H1 (cell line): ENCODE data around the gene MRPL41. TPM values are rescaled to one million over a fixed set of nuclear protein-coding genes. Genes with fewer than 3 reads are reported as not detected.
A peak's percentile ranks its signal among the peaks of the same experiment; 100 is the strongest.

Source experiments
- CTCF ChIA-PET: fragments of 300-600 bp; sonication (Branson Sonifier 250); formaldehyde crosslinking; loops from one replicate; lab custom pipeline; 2021; ENCODE audit not compliant: partially characterized antibody; lab: Charles Lee
- POLR2A ChIA-PET: fragments of 300-600 bp; sonication (Branson Sonifier 250); formaldehyde crosslinking; loops from one replicate; lab custom pipeline; 2021; ENCODE audit warnings: inconsistent platforms; ENCODE audit not compliant: partially characterized antibody; lab: Charles Lee
- DNase-seq, 2 experiments: peaks; one replicate each; pipeline versions ENCODE4 v3.0.0 to v3.0.0-alpha.2; 2010 to 2022; ENCODE audit warnings: low spot score in 2 of 2, low read depth in 1 of 2, mixed read lengths in 1 of 2
- FAIRE-seq: peaks from 2 replicates; lab custom pipeline; 2011; peaks lifted over from hg19 to GRCh38; lab: Jason Lieb, UNC
- H2AFZ ChIP-seq: 2 replicates; pipeline ENCODE4 v1.8.1; 2012; ENCODE audit warnings: low read length, inconsistent platforms
- H2AK5ac ChIP-seq: 2 replicates; pipeline ENCODE4 v1.6.1; 2013; ENCODE audit warnings: low read depth, low read length
- H2BK120ac ChIP-seq: replicated peaks from 2 replicates; pipeline ENCODE3; 2013; ENCODE audit warnings: low read depth, low read length, inconsistent platforms
- H2BK12ac ChIP-seq: 2 replicates; pipeline ENCODE4 v1.6.1; 2013; ENCODE audit warnings: low read depth, low read length
- H2BK15ac ChIP-seq: 2 replicates; pipeline ENCODE4 v1.6.1; 2013; ENCODE audit warnings: low read length
- H2BK20ac ChIP-seq: 2 replicates; pipeline ENCODE4 v1.6.1; 2013; ENCODE audit warnings: low read length
- H2BK5ac ChIP-seq: 2 replicates; pipeline ENCODE4 v1.6.1; 2013; ENCODE audit warnings: low read depth, low read length
- H3K14ac ChIP-seq: 2 replicates; pipeline ENCODE4 v1.6.1; 2013; ENCODE audit warnings: inconsistent platforms; ENCODE audit not compliant: insufficient read length
- H3K18ac ChIP-seq: 2 replicates; pipeline ENCODE4 v1.6.1; 2013; ENCODE audit warnings: low read length; ENCODE audit errors: extremely low read depth
- H3K23ac ChIP-seq: 2 replicates; pipeline ENCODE4 v1.6.1; 2013; ENCODE audit warnings: inconsistent platforms; ENCODE audit not compliant: insufficient read length
- H3K23me2 ChIP-seq: 2 replicates; pipeline ENCODE4 v1.6.1; 2013; ENCODE audit warnings: low read depth, low read length
- H3K27ac ChIP-seq: 2 replicates; pipeline ENCODE4 v1.6.1; 2011; ENCODE audit warnings: low read depth, low read length, inconsistent platforms
- H3K27me3 ChIP-seq, 4 experiments: replicated peaks in 1 of 4; 1 replicate in 1 of 4; 2 replicates in 3 of 4; pipeline versions ENCODE4 v1.6.1 to v1.8.1; 2011 to 2013; ENCODE audit warnings: low read length in 3 of 4, mild to moderate bottlenecking in 3 of 4, inconsistent platforms in 2 of 4, mixed read lengths in 2 of 4, moderate library complexity in 1 of 4; ENCODE audit not compliant: control insufficient read depth in 3 of 4, insufficient read depth in 3 of 4; ENCODE audit errors: extremely low read depth in 1 of 4
- H3K36me3 ChIP-seq, 4 experiments: 2 replicates each; pipeline versions ENCODE4 v1.6.1 to v1.8.1; 2011 to 2013; ENCODE audit warnings: mild to moderate bottlenecking in 4 of 4, low read length in 3 of 4, moderate library complexity in 2 of 4, control low read depth in 1 of 4, inconsistent platforms in 1 of 4; ENCODE audit not compliant: insufficient read depth in 4 of 4, control insufficient read depth in 2 of 4
- H3K4ac ChIP-seq: replicated peaks from 2 replicates; pipeline ENCODE3; 2013; ENCODE audit warnings: low read length, low read depth, mixed read lengths, inconsistent platforms; ENCODE audit not compliant: insufficient read length
- H3K4me1 ChIP-seq, 4 experiments: replicated peaks in 1 of 4; 1 replicate in 1 of 4; 2 replicates in 3 of 4; pipeline versions ENCODE4 v1.6.1 to v1.8.1; 2011 to 2013; ENCODE audit warnings: low read length in 3 of 4, inconsistent platforms in 2 of 4, mixed read lengths in 1 of 4; ENCODE audit not compliant: insufficient read depth in 4 of 4, control insufficient read depth in 3 of 4
- H3K4me2 ChIP-seq, 2 experiments: 2 replicates each; pipeline versions ENCODE4 v1.6.1 to v1.8.1; 2011 to 2013; ENCODE audit warnings: low read depth in 2 of 2, low read length in 2 of 2, control low read depth in 1 of 2, inconsistent platforms in 1 of 2, mild to moderate bottlenecking in 1 of 2; ENCODE audit not compliant: insufficient read depth in 1 of 2
- H3K4me3 ChIP-seq, 4 experiments: fragments of 200-600, 300-600 bp in 1 of 4; sonication (generic), shearing (Covaris generic), sonication (Bioruptor Twin) in 1 of 4; 2 replicates each; pipeline versions ENCODE4 v1.5.1 to v1.8.1; 2011 to 2016; ENCODE audit warnings: low read length in 4 of 4, low read depth in 3 of 4, control low read depth in 2 of 4, inconsistent platforms in 2 of 4, mild to moderate bottlenecking in 2 of 4, mixed read lengths in 1 of 4, moderate library complexity in 1 of 4; ENCODE audit not compliant: insufficient read depth in 2 of 4; ENCODE audit errors: extremely low read depth in 1 of 4
- H3K56ac ChIP-seq: replicated peaks from 2 replicates; pipeline ENCODE3; 2013; ENCODE audit warnings: low read depth, mild to moderate bottlenecking, mixed read lengths, low read length, inconsistent platforms; ENCODE audit not compliant: insufficient read length
- H3K79me1 ChIP-seq: 2 replicates; pipeline ENCODE4 v1.6.1; 2013; ENCODE audit warnings: low read depth, low read length, control low read depth
- H3K79me2 ChIP-seq, 2 experiments: 2 replicates each; pipeline versions ENCODE4 v1.6.1 to v1.8.1; 2012 to 2013; ENCODE audit warnings: low read length in 2 of 2, mild to moderate bottlenecking in 2 of 2, inconsistent platforms in 1 of 2; ENCODE audit not compliant: insufficient read depth in 2 of 2, control insufficient read depth in 1 of 2
- H3K9ac ChIP-seq, 4 experiments: replicated peaks in 1 of 4; 1 replicate in 1 of 4; 2 replicates in 3 of 4; pipeline versions ENCODE4 v1.6.1 to v1.8.1; 2011 to 2013; ENCODE audit warnings: low read depth in 3 of 4, low read length in 3 of 4, control low read depth in 2 of 4, mild to moderate bottlenecking in 2 of 4, moderate library complexity in 2 of 4, inconsistent platforms in 1 of 4; ENCODE audit errors: extremely low read depth in 1 of 4
- H3K9me3 ChIP-seq, 2 experiments: 2 replicates each; pipeline versions ENCODE4 v1.6.1 to v1.8.1; 2012 to 2013; ENCODE audit warnings: mild to moderate bottlenecking in 2 of 2, moderate library complexity in 2 of 2, control low read depth in 1 of 2, inconsistent platforms in 1 of 2, low read depth in 1 of 2, low read length in 1 of 2, mixed read lengths in 1 of 2; ENCODE audit not compliant: insufficient read depth in 2 of 2
- H4K20me1 ChIP-seq, 2 experiments: replicated peaks in 1 of 2; 2 replicates each; pipeline versions ENCODE3 to v1.8.1; 2011 to 2013; ENCODE audit warnings: inconsistent platforms in 2 of 2, low read length in 2 of 2, mild to moderate bottlenecking in 1 of 2; ENCODE audit not compliant: insufficient read depth in 2 of 2, control insufficient read depth in 1 of 2
- H4K5ac ChIP-seq: 2 replicates; pipeline ENCODE4 v1.6.1; 2013; ENCODE audit warnings: low read length, low read depth, mixed read lengths, inconsistent platforms; ENCODE audit not compliant: insufficient read length
- H4K8ac ChIP-seq: 2 replicates; pipeline ENCODE4 v1.8.0; 2013; ENCODE audit warnings: mild to moderate bottlenecking, moderate library complexity, low read length, inconsistent platforms; ENCODE audit not compliant: insufficient read depth; ENCODE audit errors: extremely low read depth
- H4K91ac ChIP-seq: replicated peaks from 2 replicates; pipeline ENCODE3; 2013; ENCODE audit warnings: low read length, mixed read lengths, inconsistent platforms; ENCODE audit not compliant: insufficient read length
- BRCA1 ChIP-seq: IDR thresholded peaks from 2 replicates; pipeline ENCODE4 v1.6.1; 2012; ENCODE audit warnings: low read depth, low read length, improper control_type of control experiment
- KDM4A ChIP-seq: IDR thresholded peaks from one replicate; pipeline ENCODE4 v1.7.1; 2012; ENCODE audit warnings: low read depth, mild to moderate bottlenecking, moderate library complexity, low read length, inconsistent platforms; ENCODE audit not compliant: severe bottlenecking
- POLR2AphosphoS5 ChIP-seq: IDR thresholded peaks from 2 replicates; pipeline ENCODE4 v1.6.1; 2011; ENCODE audit warnings: low read depth, low read length
- SP1 ChIP-seq: IDR thresholded peaks from 2 replicates; pipeline ENCODE4 v1.6.1; 2011; ENCODE audit warnings: low read depth, low read length
- WGBS, 2 experiments: shearing (Covaris generic) in 1 of 2; methylation state at CpG; one replicate each; pipeline versions ENCODE4 v1.1.6 to v1.1.7; 2013 to 2015; ENCODE audit warnings: low lambda C conversion rate in 2 of 2, mixed read lengths in 2 of 2, inconsistent platforms in 1 of 2, low coverage in 1 of 2, missing lambda C conversion rate in 1 of 2; ENCODE audit not compliant: insufficient replicate concordance in 2 of 2, insufficient coverage in 1 of 2, insufficient read length in 1 of 2; ENCODE audit errors: extremely low coverage in 1 of 2, missing lambda C conversion rate in 1 of 2; 5-methylcytosine and 5-hydroxymethylcytosine counted together
- polyA plus RNA-seq, 7 experiments: library from polyadenylated mRNA; depleted of rRNA in 3 of 7; stranded (reverse) in 5 of 7; unstranded in 2 of 7; fragments of >200 nt in 5 of 7; fragments of 200-250 nt in 2 of 7; gene quantifications; 1 replicate in 5 of 7; 2 replicates in 1 of 7; 4 replicates in 1 of 7; pipeline versions ENCODE4 v1.2.1 to v1.2.3, GENCODE V29; 2011 to 2013; ENCODE audit warnings: missing spikeins in 2 of 7, mixed read lengths in 2 of 7
- total RNA-seq: library from RNA; stranded (reverse); fragmentation: NEBNext Ultra II Directional; extraction: Animal tissue kit (Norgen Biotek cat#: 25700); gene quantifications from 2 replicates; pipeline ENCODE4 v1.2.1, GENCODE V29; 2021

Gene MRPL41
- total and polyA plus RNA-seq, 2 of the 8 experiments (the other 6 are each of a cell fraction or from before 2014, with no cell fraction given) = 47.2 to 58.1 TPM

GRCh38 chr9:137522746-137523455 lies 28.8 kb upstream of the MRPL41 start:
- Histone ChIP-seq H3K4me2 (no peak overlapping the region), H2AFZ (no peak overlapping the region), H2BK20ac (no peak overlapping the region), H3K27me3 (no peaks in the 10 kb centered on the region), H3K23ac (no peak overlapping the region), H3K56ac (no peak overlapping the region), H3K9ac (no peak overlapping the region), H3K27ac (no peak overlapping the region), H4K5ac (no peak overlapping the region), H3K18ac (no peak overlapping the region), H3K79me1 (no peaks in the 10 kb centered on the region), H3K79me2 (no peaks in the 10 kb centered on the region), H2BK15ac (no peak overlapping the region), H2BK12ac (no peak overlapping the region), H3K4ac (no peak overlapping the region), H3K23me2 (peaks cover 3% of the 10 kb centered on the region; the same call in 1 of the 2 replicates), H2BK5ac (no peak overlapping the region), H2AK5ac (no peak overlapping the region), H3K14ac (no peak overlapping the region), H3K36me3 (no peaks in the 10 kb centered on the region; a peak in 2 of 8 replicates), H3K4me1 (no peaks in the 10 kb centered on the region), H2BK120ac (no peak overlapping the region), H3K4me3 (no peak overlapping the region), H3K9me3 (peaks cover 0 to 2% of the 10 kb centered on the region in 2 experiments; a peak in 1 of 4 replicates), H4K91ac (no peak overlapping the region), H4K8ac (0 out of 2 replicates have a peak overlapping the region, but pooled peaks have one; percentile 14), H4K20me1 (peaks cover 0 to 1% of the 10 kb centered on the region in 2 experiments)
- CTCF ChIA-PET = interaction anchor here (0.6 to 1.7 kb wide), 8 partner anchors 8 to 240 kb away, joined by 3 to 6 read pairs (median 4); partner anchors contain the start of gene NRARP
- FAIRE-seq (no peak), DNase-seq (no peak)
- TF ChIP-seq BRCA1 (no peak), SP1 (no peak), POLR2AphosphoS5 (no peak), KDM4A (no peak)
- 92% methylated on average over 30 of the region's 36 CpGs; no CpG with 5 or more reads in 1 of the 2 experiments for WGBS, 2 experiments
- POLR2A ChIA-PET = no interaction called here
